HG02798 (cell line): ENCODE data around the gene SHPK.

Experiments used
- ATAC-seq: cut with Tn5 transposase; IDR thresholded peaks from one replicate; pipeline ENCODE4 v1.9.1; 2021; ENCODE audit warnings: mild to moderate bottlenecking; ENCODE audit not compliant: unreplicated experiment, poor library complexity

SHPK gene

DNA sequence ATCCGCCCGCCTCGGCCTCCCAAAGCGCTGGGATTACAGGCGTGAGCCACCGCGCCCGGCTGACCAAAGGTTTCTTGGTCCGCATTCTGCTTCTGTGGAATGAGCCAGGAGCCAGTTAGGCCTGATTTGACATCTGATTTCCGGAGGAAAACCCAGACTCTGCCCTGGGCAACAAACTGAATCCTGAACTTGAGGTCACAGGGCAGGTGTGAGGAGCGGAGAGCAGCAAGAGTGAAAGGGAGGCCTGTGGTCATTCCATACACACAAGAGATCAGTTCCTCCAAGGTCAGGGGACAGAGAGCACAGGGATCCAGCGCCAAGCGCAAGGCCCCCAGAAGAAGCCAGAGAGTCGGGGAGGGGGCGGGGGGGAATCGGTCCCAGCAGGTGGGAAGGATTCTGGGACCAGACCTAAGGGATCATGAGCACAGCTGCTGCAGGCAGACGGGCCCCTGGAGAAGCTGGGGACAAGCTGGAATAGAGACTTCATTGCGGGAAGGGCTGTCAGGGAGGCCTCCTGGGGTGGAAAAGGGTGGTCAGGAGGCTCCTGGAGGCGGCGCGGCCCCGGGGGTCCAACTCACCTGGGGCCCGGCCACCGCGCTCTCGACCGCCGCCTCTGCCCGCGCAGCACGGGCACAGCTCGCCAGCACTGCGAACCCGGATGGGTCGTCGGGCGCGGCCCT lies 436 bp downstream of the SHPK start:
- ATAC-seq = no peak

DNA sequence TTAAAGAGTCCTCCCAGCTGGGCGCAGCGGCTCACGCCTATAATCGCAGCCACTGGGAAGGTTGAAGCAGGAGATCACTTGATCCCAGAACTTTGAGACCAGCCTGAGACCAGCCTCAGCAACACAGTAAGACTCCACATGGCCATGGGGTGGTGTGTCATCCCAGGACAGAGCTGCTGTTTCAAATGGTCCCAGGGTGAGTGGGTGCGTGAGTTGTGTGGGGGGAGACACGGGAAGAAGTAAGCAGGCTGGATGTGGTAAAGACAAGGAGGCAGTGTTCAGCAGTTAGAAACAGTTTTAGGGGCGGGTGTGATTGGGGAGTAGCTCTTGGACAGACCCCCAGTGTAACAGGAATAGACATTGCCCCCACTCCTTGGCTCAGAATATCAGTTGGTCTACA lies 3.8 kb downstream of the SHPK start:
- no peak for ATAC-seq

DNA sequence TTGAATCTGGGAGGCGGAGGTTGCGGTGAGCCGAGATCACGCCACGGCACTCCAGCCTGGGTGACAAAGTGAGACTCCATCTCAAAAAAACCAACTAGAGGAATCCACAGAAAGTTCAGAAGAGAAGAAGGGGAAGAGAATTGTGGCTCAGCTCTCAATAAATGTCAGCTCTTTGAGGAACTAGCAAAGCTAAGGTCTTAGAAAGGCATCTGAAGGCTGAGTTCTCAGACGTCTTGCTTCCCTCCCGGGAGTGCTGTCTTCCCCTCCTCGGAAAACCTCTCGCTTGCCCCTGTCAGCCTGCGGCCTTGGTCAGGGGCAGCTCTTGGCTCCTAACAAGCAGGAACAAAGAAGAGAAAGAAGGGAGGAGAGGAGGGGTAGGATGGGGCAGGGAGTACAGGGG lies 5.3 kb downstream of the SHPK start:
- no peak for ATAC-seq

DNA sequence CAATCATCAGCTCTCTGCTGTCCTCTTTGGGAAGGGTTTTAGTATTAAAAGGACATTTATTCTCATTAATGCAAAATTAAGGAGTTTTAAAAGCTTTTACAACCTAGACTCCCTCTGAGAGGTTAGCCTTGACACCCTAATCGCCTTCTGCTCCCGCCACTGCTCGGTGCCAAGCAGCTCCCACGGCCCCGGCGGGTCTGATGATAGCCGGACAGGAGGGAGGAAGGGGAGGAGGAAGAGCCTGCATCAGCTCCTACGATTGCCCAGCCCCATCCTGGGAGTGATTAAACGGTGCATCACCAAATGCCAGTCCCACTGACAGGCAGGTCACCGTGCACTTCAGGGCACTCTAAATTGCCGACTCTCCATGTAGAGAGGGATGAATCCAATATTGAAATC lies 8.3 kb downstream of the SHPK start:
- ATAC-seq = no peak

DNA sequence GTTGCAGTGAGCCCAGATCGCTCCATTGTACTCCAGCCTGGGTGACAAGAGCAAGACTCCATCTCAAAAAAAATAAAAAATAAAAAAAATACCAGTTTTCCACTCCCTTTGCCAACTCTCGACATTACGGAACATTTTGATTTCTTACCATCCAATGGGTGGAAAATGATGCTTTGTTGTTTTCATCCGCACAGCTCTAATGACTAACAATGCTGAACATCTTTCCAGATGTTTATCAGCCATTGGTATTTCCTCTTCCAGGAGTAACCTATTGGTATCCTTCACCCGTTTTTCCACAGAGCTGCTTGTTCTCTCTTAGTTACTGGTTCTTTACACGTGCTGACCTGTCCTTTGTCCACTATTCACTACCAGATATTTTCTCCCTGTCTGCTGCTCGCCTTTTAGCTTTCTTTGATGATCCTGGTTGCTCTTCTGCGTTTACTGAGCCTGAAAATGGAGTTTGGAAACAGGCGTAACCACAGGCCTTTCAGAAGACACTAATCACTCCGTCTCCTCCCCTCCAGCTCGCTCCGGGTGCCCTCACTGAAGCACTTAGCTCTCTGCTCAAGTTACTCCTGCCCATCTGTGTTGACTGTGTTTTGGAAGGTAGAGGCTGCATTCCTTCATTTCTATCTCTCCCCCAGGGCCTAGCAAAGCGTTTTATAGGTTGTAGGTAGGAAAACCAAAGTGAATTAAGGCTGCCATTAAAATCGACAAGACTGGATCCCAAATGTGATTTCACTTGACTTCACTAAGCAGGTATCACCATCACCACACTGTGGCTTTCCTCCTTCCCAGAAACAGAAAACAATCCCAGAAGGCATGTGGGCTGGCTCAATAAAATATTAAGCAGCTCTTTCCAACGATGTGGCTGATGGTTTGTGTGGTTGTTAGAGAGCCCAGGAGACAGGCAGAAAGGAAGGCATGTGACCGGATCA lies 8.9 kb downstream of the SHPK start:
- no peak for ATAC-seq

DNA sequence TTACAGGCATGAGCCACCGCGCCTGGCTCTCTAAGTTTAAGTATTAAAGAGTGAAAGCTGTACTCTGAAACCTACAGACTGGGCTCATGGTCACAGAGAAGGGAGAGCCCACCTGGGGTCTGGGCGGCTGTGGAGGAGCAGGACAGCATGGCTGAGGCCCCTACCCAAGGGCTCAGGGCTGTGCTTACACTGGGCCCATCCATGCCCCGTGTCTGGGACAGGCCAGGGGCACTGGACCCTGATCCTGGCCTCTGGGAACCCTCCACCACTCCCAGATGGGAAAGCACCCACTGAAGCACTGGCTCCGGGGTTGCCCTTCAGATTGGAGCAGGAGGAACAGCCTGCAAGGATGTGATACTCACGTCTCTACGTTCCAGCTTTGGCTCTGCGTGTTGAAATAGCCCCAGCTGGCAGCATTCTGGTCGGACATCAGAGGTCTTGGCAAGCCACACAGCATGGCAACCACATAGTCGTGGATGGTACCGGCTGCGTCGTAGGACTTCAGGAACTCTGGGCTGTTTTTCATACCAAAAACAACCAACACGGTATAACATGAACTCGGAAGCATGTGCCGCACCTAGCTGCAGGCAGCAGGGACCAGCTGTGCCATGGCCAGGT lies 13.0 kb downstream of the SHPK start:
- ATAC-seq = no peak

DNA sequence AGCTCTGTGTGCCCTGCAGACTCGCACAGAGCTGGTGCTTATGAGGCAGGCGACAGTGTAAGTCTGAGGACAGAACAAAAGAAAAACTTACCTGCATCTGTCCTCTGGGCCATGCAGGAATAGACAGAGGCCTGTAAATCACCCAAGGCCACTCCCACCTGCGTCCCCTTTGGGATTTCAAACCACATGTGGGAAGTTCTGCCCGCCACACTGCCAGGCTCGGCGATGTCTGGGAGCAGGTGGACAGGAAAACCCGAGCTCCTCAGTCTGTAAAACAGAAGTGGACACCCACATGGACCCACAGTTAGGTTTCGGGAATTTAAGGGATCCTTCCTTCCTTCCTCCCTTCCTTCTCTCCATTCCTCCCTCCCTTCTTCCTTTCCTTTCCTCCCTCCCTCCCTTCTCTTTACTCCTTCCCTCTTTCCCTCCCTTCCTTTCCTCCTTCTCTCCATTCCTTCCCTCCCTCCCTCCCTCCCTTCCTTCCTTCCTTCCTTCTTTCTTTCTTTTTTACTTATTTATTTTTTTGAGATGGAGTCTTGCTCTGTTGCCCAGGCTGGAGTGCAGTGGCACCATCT lies 14.8 kb downstream of the SHPK start:
- ATAC-seq = no peak

DNA sequence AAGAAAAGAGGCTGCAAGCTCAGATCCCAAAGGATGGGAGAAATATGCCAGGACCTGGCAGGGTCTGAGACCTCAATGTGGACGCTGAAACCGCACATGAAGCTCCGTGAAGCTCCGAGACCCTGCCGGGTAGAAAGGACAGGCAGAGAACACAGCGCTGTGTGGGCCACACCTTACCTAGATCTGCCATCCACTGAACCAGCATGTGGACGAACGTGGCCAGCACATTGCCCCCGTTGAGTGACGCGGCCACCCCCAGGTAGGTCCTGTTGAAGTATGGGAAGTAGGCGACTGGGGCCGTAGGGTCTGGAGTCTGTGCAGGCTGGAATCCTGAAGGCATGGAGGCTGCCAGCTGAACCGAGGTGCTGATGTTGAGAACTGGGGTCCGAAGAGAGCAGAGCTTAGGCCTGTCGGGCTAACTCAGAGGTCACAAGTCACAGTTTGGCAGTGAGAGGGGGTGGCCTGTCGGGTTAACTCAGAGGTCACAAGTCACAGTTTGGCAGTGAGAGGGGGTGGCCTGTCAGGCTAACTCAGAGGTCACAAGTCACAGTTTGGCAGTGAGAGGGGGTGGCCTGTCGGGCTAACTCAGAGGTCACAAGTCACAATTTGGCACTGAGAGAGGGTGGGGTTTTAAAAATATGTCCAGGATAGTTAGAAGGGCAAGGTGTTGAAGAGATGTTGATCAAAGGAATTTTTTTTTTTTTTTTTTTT lies 20.7 kb downstream of the SHPK start:
- ATAC-seq = no peak

DNA sequence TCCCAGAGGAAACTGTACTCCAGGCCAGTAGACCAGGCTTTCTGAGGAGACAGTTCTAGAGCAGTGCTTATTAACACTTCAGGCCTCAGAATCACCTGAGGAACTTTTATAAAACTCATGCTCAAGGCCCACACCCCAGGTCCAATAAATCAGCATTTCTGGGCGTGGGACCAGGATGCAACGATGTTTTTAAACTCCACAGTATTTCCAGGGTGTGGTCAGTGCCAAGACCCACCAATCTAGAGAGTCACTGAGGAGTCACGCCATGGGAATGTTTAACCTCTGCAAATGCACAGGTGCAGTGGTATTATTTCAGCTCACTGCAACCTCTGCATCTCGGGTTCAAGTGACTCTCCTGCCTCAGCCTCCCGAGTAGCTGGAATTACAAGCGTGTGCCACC lies 22.9 kb downstream of the SHPK start:
- no peak for ATAC-seq

DNA sequence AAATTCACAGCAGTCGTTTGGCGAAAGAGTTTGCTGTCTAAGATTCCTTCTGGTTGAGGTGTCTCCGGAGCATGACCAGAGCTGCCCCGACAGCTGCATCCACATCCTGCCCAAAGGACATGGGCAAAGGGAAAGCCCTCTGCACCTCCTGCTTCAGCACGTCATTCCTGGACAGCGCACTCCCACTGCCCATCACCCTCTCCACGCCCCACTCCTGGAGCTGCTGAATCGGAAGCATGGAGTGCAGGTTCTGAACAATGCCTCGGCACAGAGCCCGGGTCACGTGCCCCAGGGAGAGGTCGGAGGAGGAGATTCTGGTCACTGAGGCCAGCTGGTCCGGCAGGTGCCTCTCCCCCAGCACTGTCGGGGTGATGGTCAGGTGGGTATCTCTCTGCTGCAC lies 25.5 kb downstream of the SHPK start:
- ATAC-seq = no peak

DNA sequence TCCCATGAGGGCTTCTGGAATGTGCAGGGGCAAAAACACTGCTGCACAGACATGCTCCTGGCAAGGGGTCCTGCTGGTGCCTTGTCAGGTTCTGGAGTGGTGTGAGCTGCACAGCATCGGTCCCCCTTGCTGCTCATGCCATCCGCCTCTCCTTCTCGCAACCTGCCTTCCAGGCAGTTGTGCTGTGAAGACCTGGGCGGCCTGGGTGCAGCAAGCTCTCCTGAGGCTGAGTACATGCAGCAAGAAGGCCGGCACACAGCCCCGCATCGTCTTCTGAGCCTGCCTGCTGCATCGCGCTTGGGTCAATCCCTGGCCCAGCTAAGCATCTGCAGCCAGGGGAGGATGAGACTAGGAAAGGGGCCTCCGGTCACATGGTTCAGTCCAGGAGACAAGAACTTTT lies 26.4 kb downstream of the SHPK start:
- no peak for ATAC-seq

DNA sequence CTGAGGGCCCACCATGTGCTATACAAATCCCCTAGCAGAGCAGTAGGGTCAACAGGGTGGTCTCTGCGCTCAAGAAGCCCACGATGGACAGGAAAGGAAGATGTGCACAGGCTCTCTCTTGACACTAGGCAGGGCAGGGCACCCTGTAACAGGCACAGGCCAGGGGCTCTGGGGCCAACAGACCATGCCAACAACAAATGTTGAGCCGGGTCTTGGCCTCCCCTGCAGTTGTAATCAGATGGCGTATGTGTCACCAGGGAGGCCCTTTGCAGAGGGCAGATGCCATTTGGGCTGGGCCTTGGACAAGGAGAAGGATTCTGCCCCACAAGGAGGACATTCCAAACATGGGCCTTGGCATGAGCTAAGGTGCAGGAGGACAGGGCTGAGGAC lies 32.2 kb downstream of the SHPK start:
- ATAC-seq = no peak

DNA sequence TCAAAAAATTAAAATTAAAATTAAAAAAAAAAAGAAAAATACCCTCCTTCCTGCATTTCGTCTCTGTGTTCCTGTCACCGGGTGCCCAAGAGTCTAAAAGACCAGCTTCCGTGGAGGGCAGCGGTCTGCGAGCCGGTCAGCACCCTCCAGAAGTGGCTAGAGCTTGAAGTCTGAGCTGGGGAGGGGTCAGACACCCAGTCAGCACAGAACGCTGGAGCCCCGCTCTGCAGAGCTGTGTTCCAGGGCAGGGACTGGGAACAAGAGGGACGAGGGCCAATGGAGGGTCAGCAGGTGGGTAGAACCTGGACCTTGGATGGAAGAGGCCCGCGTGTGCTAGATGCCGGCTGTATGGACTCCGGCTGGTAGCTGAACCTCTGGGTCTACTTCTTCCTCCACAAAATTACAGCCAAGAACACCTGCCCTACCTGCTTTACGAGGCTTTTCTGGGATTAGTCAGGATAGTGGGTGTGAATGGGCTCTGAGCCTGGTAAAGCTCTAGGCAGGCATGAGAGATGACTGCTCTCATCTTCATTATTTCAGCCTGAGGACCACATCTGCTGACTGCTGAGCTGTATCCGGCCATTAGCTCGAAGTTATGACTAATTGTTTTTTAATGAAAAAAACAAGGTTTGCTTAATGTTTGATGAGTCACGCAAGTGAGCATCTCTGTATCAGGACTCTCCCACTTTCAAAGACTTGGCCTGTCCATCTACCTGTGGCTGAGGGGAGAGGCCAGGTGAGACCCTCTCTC lies 32.8 kb downstream of the SHPK start:
- ATAC-seq = no peak

DNA sequence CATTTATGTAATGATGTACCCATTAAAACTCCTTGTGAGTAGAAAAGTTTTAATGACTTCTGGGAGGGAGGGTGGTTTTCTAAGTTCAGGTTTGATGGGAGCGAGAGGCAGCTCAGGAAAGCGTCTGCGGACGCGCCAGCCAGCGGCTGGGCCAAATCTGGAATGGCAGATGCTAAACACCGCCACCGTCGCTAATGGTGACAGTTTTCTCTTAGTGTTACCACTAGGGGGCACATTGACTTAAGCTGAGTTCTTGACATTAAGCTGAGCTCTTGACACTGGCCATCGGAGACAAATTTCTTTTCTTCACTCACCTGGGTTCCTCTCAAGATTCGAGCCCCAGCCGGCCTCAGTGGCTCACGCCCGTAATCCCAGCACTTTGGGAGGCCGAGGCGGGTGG lies 33.6 kb downstream of the SHPK start:
- no peak for ATAC-seq

DNA sequence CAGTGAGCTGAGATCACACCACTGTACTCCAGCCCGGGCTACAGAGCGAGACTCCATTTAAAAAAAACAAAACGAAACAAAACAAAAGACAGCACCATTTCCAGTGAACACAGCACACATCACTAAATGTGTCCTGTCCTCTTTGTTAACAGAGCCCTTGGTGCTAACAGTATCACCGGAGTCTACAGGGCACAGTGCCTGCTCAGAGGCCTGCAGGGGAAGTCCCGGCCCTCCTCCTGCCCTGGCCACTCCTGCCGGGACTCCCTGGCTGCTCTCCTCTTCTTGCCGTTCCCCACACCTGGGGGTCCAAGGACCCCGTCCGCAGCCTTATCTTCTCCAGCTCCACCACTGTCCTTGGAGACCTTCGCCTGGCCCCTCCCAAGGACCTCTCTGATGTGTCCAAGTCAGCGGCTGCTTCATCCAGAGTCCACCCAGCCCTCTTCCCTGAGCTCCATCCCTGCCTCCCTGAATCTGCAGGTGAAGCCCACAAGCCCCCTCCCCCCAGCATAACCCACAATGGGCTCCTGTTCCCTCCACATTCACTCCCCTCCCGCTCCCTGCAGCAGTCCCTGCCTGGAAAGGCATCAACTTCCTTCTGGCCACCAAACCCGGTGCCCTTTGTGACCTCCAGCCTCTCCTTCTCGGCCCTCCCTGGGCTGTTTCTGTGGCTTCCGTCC lies 35.4 kb downstream of the SHPK start:
- ATAC-seq = no peak

DNA sequence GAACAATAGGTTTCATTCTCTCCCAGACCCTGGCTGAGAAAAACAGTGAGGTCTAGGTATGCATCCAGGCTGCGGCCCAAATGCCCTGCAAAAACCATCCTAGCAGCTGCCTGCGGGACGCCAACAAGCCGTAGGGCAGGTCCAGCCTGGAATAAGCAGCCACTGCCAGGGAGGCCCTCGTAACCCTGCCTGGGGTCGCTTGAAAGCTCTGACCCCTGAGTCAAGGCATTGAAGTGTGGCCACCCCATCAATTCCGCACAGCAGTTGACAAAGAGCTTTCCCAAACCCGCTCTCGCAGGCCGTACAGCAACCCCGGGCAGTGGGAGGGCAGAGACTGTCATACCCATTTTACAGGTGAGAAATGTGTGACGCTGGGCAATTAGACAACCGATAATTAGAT lies 38.0 kb downstream of the SHPK start:
- ATAC-seq = no peak

DNA sequence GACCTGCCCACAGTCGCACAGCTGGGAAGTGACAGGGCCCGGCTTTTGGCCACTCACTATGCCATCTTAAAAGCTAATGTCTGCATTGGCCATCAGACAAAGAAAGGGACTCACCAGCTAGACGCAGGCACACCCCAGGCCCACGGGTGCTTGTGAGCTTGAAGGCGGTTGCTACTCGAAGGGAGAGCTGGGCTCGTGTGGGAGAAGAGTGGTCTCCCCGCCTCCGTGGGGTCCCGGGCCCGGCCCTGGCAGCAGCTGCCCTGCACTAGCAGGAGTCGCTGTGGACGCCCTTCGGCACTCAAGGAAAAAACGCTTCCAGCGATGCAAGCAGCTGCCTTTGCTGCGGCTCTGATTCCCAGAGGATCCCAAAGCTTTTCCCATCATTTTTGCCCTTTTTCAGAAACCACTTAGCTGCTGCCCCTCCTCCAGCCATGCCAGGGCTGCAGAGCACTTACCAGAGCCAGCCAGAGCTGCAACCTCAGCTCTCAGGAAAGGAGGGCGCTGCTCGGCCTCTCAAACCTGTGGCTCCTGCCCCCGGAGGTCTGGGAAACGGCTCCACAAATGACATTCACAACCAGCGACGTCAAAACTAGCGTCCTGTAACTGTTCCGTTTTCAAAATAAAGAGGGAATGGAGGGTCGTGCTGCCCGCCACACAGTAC lies 39.1 kb downstream of the SHPK start:
- ATAC-seq = no peak

DNA sequence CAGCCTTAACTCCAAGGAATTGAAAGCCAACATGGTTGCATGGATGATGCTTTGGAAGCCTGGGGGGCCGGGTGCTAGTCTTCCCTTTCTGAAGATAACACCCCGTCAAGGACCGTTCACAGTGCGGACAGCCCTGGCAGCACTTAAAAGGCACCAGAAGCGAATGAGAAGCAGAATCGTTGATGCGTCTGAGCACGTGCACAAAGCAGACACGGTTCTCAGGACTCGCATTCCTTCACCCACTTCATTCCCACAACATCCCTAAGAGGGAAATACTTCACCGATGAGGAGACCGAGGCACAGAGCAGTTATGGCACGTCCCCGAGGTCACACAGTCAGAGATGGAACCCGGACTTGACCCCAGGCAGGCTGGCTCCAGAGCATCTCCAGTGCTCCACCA lies 41.1 kb downstream of the SHPK start:
- no peak for ATAC-seq
